NCI-H460 (cell line): Measurements from ENCODE around the gene CYP2D6. TPM values are rescaled to one million over a fixed set of nuclear protein-coding genes. Genes with fewer than 3 reads are reported as not detected.
"Not testable (repeated sequence)": the region's sequence is repeated elsewhere in the genome, so short reads cannot be mapped to it uniquely, and the experiment has no call there.

Experiments used
- DNase-seq: peaks from one replicate; pipeline ENCODE4 v3.0.0-alpha.2; 2016; ENCODE audit warnings: low read depth; ENCODE audit errors: extremely low read depth
- total RNA-seq: library from RNA; depleted of rRNA; stranded (reverse); fragments of >200 nt; shearing (Covaris generic); gene quantifications from 2 replicates; pipeline ENCODE4 v1.2.3, GENCODE V29; 2014

The CYP2D6 gene
- total RNA-seq, 1 experiment from 2014 or later = 0.59 TPM

DNA sequence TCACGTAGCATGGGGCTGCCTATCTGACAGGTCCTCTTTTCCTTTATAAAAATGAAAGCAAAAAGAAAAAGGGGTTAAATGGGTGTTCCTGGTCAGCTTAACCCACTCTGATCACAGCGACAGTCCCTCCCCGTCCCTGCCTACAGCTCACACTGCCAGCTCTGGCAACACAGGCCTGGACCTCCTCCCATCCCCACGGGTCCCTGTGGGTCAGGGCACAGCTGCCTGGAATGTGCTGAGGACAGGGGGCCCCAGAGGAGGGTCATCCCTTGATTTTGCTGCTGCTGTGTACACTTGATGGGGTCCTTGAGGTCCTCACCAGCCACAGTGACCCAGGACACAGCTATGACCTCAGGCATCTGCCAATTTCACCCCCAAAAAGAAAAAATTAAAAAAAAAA is 29.6 kb upstream of the CYP2D6 start:
- no peak for DNase-seq

- DNase-seq = no peak
These were observed 28.0 kb upstream of the CYP2D6 start for GRCh38 chr22:42158456-42159132.

DNA sequence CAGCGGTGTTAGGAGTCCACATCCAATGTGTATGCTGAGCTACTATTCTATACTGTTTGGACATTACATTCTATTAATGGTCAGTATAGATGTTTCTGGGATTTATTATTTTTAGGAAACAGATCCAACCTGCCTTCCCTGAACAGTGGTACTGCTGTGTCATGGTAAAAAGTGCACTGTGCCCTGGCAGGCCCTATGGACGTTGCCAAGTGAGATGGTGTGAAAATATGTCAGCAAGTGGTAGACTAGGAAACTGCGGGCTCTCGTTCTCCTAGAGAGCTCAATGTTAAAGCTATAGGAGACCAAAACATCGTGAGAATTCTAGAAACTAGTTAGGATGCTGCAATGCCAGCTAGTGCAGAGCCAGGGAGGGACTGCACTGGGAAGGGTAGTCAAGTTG is 26.0 kb upstream of the CYP2D6 start:
- no peak for DNase-seq

GRCh38 chr22:42156121-42156520 is 25.5 kb upstream of the CYP2D6 start:
- no peak for DNase-seq

- DNase-seq = no peak
These were observed 24.5 kb upstream of the CYP2D6 start for GRCh38 chr22:42155053-42155543.

GRCh38 chr22:42154293-42155052 is 23.9 kb upstream of the CYP2D6 start:
- DNase-seq = no peak

GRCh38 chr22:42152661-42153270 is 22.2 kb upstream of the CYP2D6 start:
- DNase-seq = no peak

DNA sequence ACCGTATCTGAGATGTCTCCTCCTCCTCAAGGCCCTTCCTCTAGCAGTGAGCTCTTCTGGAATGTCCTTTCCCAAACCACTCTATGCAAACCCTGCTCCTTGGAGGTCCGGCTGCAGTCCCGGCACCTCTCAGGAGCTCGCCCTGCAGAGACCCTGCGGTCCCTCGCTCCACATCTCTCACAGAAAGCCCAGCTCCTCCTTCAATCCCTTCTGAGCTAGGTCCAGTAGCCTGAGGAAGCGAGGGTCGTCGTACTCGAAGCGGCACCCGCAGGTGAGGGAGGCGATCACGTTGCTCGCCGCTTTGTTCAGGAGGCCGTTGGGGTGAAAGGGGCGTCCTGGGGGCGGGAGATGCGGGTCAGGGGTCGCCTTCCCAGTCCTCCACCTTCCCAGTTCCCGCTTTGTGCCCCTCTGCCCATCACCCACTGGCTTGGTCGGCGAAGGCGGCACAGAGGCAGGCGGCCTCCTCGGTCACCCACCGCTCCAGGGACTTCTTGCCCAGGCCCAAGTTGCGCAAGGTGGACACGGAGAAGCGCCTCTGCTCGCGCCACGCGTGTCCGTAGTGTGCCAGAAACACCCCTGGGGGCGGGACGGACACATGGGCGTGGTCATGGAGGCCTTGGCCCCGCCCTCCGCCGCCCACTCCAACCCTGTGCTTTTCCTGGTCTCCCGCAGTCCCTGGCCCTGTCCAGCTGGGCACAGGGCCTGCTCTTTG is 21.5 kb upstream of the CYP2D6 start:
- DNase-seq = no peak

GRCh38 chr22:42150727-42151590 is 20.3 kb upstream of the CYP2D6 start:
- no peak for DNase-seq

GRCh38 chr22:42149798-42150197 is 19.2 kb upstream of the CYP2D6 start:
- DNase-seq = not testable (repeated sequence)

DNA sequence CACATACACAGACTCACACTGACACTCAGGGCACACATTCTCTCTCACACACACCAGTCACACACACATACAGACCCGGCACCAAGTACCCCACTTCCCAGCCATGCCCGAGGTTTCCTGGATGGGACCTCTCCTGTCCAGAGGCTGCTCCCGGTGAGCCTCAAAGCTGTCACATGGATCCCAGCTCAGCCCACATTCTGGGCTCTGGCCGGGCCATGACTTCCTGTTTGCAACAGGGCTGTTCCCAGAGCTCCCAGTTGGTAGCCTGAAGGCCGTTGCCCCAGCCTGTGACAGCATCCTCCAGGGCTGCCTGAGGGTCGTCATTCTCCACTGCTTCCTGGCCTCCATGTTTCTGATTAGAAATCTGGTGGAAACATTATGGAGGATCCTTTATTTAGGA is 14.6 kb upstream of the CYP2D6 start:
- no peak for DNase-seq

DNA sequence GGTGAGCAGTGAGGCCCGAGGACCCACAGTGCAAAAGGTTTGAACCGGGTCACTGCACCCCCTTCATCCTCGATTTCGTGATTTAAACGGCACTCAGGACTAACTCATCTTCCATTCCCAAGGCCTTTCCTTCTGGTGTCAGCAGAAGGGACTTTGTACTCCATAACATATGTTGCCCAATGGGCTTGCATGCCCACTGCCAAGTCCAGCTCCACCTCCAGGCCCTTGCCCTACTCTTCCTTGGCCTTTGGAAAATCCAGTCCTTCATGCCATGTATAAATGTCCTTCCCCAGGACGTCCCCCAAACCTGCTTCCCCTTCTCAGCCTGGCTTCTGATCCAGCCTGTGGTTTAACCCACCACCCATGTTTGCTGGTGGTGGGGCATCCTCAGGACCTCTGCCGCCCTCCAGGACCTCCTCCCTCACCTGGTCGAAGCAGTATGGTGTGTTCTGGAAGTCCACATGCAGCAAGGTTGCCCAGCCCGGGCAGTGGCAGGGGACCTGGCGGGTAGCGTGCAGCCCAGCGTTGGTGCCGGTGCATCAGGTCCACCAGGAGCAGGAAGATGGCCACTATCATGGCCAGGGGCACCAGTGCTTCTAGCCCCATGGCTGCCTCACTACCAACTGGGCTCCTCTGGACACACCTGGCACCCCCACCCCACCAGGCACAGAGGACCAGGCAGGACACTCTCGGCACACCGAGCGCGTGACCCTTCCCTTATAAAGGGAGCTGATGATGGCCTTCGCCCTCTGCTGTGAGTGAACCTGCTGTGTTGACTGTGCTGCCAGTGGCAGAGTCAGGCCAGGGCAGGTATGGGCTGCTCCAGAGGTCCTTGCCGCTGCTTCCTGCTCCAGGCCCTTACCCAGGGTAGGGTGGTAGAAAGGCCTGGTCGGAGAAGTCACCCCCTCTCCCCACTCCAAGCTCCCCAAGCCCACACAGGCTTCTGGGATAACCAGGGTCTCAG is 13.5 kb upstream of the CYP2D6 start:
- DNase-seq = not testable (repeated sequence)

DNA sequence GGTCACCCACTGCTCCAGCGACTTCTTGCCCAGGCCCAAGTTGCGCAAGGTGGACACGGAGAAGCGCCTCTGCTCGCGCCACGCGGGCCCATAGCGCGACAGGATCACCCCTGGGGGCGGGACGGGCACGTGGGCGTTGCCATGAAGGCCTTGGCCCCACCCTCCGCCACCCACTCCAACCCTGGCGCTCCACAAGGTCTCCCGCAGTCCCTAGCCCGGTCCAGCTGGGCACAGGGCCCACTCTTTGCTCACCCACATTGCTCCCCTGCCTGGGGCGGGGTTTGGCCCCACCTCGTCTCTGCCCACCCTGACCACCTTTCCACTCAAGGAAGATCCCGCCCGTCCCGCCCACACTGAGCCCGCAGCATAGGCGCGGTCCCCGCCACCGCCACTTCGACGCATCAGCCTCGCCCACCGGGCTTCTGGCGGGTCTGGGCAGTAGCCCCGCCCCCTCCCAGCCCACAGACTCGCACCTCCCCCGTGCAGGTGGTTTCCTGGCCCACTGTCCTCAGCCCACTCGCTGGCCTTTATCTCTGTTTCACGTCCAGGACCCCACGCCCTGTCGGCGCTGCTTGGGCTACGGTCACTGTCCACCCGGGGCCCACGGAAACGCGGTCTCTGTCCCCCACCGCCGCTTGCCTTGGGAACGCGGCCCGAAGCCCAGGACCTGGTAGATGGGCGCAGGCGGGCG is 12.3 kb upstream of the CYP2D6 start:
- DNase-seq = no peak

DNA sequence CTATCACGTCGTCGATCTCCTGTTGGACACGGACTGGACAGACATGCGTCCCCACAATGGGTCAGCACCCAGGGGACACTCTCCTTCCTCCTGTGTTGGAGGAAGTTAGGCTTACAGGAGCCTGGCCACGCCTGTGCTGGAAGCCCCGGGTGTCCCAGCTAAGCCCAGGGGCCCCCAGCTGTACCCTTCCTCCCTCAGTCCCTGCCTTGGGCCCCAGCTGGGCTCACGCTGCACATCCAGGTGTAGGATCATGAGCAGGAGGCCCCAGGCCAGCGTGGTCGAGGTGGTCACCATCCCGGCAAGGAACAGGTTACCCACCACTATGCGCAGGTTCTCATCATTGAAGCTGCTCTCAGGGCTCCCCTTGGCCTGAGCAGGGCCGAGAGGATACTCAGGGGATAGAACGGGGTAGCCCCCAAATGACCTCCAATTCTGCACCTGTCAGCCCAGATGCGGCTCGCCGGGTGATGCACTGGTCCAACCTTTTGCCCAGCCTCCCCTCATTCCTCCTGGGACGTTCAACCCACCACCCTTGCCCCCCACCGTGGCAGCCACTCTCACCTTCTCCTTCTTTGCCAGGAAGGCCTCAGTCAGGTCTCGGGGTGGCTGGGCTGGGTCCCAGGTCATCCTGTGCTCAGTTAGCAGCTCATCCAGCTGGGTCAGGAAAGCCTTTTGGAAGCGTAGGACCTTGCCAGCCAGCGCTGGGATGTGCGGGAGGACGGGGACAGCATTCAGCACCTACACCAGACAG is 10.9 kb upstream of the CYP2D6 start:
- not testable (repeated sequence) for DNase-seq

- DNase-seq = not testable (repeated sequence)
These were observed 9.5 kb upstream of the CYP2D6 start for GRCh38 chr22:42140153-42140552.

DNA sequence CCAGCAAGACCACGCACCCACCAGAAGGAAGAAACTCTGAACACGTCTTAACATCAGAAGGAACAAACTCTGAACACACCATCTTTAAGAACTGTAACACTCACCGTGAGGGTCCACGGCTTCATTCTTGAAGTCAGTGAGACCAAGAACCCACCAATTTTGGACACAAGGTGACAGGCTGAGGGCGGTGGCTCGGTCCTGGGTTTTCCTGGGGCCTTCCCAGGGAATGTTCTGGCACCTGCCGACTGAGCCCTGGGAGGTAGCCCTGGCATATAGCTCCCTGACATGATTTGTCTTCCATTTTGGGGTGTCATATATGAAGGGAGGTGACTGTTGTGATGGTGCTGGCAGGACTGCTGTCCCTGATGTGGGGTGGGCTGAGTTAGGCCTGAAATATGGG is 8.9 kb upstream of the CYP2D6 start:
- not testable (repeated sequence) for DNase-seq

- DNase-seq = no peak
These were observed 8.4 kb upstream of the CYP2D6 start for GRCh38 chr22:42138972-42139371.
